GM12865 (cell line): Measurements from ENCODE around the gene SERINC2.

Source experiments
- DNase-seq: peaks from one replicate; pipeline ENCODE4 v3.0.0; 2010; ENCODE audit warnings: low read depth
- H3K4me3 ChIP-seq: 2 replicates; pipeline ENCODE4 v1.5.1; 2011; ENCODE audit warnings: mild to moderate bottlenecking, low read depth, low read length, control low read depth
- CTCF ChIP-seq: IDR thresholded peaks from 2 replicates; pipeline ENCODE4 v1.5.1; 2011; ENCODE audit warnings: low read length, control low read depth, low read depth, inconsistent platforms; ENCODE audit not compliant: insufficient read depth; ENCODE audit errors: missing control alignments

The SERINC2 gene

GRCh38 chr1:31420716-31421115 lies 7.7 kb downstream of the SERINC2 start:
- no peak overlapping the region for H3K4me3 ChIP-seq
- no peak for DNase-seq
- TF ChIP-seq CTCF, result no peak

DNA sequence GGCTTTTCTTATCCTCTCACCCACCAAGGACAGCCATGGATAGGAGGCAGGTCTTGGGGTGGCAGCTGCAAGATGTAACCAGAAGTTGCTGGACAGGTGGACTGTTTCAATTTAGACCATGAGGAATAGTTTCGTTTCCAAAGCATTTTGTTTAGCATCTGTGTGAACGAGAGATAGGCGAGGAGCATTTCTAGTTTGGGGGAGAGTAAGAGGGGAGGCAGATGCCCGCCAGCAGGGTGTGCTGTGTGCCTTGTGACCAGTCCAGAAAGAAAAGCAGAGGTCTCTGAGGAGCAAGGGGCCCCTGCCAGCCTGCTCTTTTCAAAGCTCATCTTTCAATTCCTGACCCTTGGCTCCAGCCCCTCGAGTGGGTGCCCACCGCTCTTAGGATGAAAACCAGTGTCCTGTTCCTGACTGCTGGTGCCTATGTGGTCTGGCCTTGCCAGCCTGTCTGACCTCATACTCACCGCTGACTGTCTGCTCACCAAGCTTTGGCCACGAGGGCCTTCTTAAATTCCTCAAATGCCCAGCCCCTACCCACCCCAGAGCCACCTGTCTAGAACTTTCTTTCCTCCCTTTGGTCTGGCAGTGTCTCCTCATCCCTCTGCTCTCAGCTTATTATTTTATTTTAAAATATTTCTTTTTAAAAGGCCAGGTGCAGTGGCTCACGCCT lies 8.5 kb downstream of the SERINC2 start:
- peak; percentile 39 for TF ChIP-seq CTCF
- peak; percentile 56 for DNase-seq
- no peak overlapping the region for H3K4me3 ChIP-seq

GRCh38 chr1:31422505-31423319 lies 9.7 kb downstream of the SERINC2 start:
- H3K4me3 ChIP-seq, result peak overlapping the region; percentile 33
- DNase-seq, result peak; percentile 80
- TF ChIP-seq CTCF, result peak; percentile 97

GRCh38 chr1:31423418-31423947 lies 10.5 kb downstream of the SERINC2 start:
- no peak for TF ChIP-seq CTCF
- H3K4me3 ChIP-seq, result peak overlapping the region; percentile 33
- peak; percentile 94 for DNase-seq

GRCh38 chr1:31424568-31424967 lies 11.6 kb downstream of the SERINC2 start:
- TF ChIP-seq CTCF, result no peak
- H3K4me3 ChIP-seq, result no peak overlapping the region
- DNase-seq, result no peak

GRCh38 chr1:31425301-31426081 lies 12.5 kb downstream of the SERINC2 start:
- no peak for TF ChIP-seq CTCF
- DNase-seq, result no peak
- no peak overlapping the region for H3K4me3 ChIP-seq
